ENCODE results near the gene CXorf38.
"Not testable (repeated sequence)": the region's sequence is repeated elsewhere in the genome, so short reads cannot be mapped to it uniquely, and the experiment has no call there.

Gene CXorf38

DNA sequence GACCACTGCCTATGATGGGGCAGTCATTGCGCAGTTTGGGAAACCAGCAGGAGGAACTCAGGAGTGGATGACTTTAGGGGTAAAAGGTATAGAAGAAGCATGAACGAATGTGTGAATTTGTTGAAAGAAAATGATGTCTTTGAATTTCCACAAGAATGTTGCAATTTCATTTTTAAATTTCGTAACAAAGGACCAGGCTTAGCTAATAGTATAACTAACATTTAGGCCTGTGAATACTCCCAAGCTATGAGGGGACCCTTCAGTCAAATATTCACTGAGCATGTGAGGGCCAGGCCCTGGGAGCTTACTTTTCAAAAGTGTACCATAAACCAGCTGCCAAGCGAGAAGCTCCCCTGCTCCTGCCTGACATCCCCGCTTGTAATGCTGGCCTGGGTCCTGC is 18.9 kb downstream of the CXorf38 start:
- no peak for DNase-seq (ENCODE audit: low read depth in 2 of 2)

DNA sequence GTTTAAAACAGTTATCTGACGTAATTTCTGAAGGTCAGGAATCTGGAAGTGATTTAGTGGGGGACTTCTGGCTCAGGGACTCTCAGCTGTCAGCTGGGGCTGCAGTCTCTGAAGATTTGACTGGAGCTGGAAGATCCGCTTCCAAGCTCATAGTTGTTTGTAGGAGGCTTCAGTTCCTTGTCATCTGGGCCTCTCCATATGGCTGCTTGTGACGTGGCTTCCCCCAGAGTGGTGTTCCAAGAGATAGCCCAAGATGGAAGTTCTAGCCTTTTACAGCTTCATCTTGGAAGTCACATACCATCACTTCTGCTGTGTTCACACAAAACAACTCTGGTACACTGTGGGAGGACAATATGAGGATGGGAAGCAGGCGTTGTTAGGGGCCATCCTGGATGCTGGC is 22.1 kb downstream of the CXorf38 start:
- no peak for DNase-seq (ENCODE audit: low read depth in 2 of 2)

DNA sequence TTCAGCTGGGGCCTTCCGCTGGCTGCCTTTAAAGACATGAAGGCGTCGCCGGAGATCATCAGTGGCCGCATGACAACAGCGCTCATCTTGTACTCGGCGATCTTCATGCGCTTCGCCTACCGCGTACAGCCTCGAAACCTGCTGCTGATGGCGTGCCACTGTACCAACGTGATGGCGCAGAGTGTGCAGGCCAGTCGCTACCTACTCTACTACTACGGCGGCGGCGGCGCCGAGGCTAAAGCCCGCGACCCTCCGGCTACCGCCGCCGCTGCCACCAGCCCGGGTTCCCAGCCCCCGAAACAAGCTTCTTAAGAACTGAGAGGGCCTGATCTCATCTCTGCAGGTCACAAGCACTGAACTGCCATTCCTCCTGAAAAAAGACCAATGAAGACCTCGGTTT is 23.7 kb downstream of the CXorf38 start:
- DNase-seq (ENCODE audit: low read depth in 2 of 2), result no peak

DNA sequence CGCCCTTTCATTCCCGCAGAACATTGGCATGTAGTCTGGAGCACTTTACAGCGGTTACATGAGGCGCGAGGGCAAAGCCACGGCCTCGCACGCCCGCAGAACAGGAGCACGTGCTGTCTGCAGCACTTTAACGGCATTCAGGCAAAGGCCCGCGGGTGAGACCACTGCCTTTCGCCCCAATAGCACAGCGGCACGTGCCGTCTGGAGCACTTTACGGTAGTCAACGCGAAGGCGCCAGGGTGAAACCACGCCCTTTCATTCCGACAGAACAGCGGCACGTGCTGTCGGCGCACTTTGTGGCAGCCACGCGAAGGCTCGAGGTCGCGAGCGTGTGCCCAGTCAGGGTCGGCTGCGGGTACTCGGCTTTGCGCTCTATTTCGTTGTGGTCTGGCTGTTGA is 24.2 kb downstream of the CXorf38 start, which contains the start of gene MPC1L:
TSS of gene MPC1L (plus strand) at position 290 of the 398 bp plus-strand sequence. CDS start 138 bp downstream, outside the sequence.
- DNase-seq (ENCODE audit: low read depth in 2 of 2), result no peak

DNA sequence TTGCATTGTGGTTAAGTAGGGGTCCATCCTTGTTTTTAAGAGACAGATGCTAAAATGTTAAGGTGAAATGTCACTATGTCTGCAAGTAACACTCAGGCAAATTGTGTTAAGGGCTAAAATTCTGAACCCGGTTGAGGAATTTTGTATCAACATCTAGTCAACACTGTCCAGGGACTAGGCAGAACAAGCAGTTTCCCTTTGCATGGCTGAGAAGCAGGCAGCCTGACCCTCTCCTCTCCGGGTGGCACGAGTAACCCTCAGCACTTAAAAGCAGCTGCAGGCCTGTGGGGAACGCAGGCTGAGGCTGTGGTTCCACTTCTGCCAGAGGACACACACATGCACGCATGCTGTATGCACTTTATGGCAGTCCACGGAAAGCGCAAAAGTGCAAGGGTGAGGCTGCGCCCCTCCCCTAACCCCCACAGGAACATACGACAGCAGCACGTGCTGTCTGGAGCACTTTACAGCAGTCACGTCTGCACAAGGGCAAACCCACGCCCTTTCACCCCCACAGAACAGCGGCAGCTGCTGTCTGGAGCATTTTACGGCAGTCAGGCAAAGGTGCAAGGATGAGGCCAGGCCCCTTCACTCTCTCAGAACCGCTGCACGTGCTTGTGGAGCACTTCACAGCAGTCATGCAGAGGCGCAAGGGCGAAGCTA is 24.8 kb downstream of the CXorf38 start:
- no peak for DNase-seq (ENCODE audit: low read depth in 2 of 2)

GRCh38 chrX:40617566-40617965 is 29.8 kb downstream of the CXorf38 start:
- DNase-seq (ENCODE audit: low read depth in 2 of 2), result no peak

GRCh38 chrX:40615976-40616375 is 31.4 kb downstream of the CXorf38 start:
- DNase-seq (ENCODE audit: low read depth in 2 of 2), result no peak

- DNase-seq (ENCODE audit: low read depth in 2 of 2), result no peak
Observed at GRCh38 chrX:40612511-40612910, 34.9 kb downstream of the CXorf38 start.

DNA sequence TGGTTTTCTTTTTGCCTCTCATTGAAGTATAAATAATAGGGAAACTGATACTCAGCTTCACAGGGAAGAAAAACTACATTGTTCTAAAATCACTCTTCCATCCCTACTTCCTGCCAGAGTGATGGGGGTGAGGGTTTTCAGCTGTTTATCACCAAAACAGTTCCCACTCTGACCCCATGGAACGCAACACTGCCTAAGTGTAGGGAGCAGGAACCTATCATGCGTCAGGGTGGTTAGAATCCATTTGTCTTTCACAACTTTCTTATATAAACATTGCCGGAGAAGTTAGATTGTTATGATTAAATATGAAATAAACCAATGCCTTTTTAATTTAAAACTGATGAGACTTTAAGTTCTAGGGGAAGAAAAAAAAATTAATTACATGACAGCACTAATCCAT is 40.0 kb downstream of the CXorf38 start:
- no peak for DNase-seq (ENCODE audit: low read depth in 2 of 2)

DNA sequence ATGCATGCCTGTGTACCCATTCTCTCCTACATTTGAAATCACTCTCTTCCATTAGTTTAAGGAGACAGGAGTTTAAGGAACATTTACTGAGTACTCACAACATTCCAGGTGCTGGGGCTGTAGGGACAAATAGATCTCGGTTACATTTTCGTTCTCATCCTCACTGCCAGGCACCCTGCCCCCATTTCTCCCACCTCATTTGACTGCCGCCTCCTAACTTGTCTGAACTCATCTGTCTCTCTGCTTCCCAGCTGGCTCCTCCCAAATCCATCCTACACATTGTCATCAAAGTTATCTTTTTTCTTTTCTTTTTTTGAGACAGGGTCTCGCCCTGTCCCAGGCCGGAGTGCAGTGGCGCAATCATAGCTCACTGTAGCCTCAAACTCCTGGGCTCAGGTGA is 43.9 kb downstream of the CXorf38 start:
- no peak for DNase-seq (ENCODE audit: low read depth in 2 of 2)

- not testable (repeated sequence) for DNase-seq (ENCODE audit: low read depth in 2 of 2)
Observed at GRCh38 chrX:40589616-40590321, 57.6 kb downstream of the CXorf38 start.

GRCh38 chrX:40587623-40588022 is 59.7 kb downstream of the CXorf38 start:
- not testable (repeated sequence) for DNase-seq (ENCODE audit: low read depth in 2 of 2)

DNA sequence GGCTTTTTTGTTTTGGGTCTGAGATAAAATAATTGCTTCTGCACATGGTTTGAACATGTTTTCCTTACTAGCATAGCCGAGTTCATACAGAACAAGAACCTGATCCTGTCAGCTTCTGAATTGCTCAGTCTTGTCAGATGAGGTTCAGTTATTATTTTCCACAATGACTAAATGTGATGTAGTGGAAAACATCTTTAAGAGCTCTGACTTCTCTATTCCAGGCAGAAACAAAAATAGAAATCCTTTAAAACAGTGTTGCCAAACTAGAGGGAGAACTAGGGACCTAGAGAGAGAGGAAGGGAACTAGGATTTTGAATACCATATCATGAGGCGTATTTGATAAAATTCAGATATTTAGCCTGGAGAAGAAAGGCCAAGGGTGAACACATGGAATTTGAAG is 64.5 kb downstream of the CXorf38 start:
- DNase-seq (ENCODE audit: low read depth in 2 of 2), result no peak

DNA sequence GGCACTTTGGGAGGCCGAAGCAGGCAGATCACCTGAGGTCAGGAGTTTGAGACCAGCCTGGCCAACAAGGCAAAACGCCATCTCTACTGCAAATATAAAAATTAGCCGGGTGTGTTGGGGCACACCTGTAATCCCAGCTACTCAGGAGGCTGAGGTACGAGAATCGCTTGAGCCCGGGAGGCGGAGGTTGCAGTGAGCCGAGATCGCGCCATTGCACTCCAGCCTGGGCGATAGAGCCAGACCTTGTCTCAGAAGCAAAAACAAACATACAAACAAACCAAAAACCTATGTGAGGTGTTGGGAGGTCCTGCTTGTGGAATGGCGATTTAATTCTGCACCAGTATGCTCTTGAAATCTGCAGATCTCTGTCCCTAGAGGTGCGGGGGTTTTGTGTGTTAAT is 65.2 kb downstream of the CXorf38 start:
- not testable (repeated sequence) for DNase-seq (ENCODE audit: low read depth in 2 of 2)

GRCh38 chrX:40581336-40581920 is 65.9 kb downstream of the CXorf38 start:
- DNase-seq (ENCODE audit: low read depth in 2 of 2), result no peak

DNA sequence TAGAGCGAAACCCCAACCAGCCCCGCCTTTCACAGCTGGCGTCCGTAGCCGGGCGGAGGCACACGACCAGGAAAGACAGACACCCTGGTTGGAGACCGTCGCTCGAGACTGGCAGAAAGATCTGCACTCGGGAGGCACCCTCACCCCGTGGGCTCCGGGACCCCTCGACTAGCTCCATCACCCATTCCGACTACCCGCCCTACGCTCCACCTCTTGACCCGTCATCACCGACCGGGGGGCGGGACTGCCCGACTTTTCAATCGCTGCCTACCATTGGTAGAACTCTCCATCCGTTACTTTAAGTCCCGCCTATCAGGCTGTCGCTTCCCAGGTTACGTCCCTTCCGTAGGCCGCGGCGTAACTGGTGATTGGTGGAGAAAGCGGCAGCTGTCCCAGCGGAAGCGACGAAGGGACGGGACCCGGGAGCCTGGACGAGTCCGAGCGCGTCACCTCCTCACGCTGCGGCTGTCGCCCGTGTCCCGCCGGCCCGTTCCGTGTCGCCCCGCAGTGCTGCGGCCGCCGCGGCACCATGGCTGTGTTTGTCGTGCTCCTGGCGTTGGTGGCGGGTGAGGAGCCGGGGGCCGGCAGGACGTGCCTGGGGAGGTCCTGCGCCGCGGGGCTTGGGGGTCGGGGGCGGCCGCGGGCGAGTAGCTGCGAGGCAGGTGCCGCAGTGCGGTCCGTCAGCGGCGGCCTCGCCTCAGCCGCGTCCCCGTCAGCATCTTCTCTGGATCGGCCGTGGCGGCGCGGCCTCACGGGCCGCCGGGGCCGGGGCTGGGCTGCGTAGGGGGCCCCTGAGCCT is 66.6 kb downstream of the CXorf38 start, which contains the start of gene ATP6AP2:
TSS of gene ATP6AP2 (plus strand) at position 434 of the 799 bp plus-strand sequence. CDS start at position 530, 96 bp downstream.
- DNase-seq (ENCODE audit: low read depth in 2 of 2), result peak; percentile 85 to 87

GRCh38 chrX:40579900-40580536 is 67.3 kb downstream of the CXorf38 start:
- no peak for DNase-seq (ENCODE audit: low read depth in 2 of 2)

DNA sequence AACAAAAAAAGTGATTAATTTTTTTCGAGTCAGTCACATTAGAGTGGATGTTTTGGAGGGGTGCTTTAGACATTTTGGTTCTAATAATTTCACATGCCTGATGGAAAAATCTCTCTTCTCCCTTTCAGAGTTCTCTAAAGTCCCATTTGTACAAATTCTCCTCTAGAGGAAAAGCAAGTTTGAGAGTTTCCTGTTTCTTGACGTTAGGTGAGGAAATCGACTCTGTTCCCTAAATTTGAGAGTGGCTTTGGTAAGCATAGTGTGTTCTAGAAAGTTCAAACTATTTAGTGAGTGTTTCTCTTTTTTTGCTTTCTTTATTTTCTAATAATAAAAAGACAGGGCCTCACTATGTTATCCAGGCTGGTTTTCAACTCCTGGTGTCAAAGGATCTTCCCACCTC is 68.2 kb downstream of the CXorf38 start:
- DNase-seq (ENCODE audit: low read depth in 2 of 2), result no peak

DNA sequence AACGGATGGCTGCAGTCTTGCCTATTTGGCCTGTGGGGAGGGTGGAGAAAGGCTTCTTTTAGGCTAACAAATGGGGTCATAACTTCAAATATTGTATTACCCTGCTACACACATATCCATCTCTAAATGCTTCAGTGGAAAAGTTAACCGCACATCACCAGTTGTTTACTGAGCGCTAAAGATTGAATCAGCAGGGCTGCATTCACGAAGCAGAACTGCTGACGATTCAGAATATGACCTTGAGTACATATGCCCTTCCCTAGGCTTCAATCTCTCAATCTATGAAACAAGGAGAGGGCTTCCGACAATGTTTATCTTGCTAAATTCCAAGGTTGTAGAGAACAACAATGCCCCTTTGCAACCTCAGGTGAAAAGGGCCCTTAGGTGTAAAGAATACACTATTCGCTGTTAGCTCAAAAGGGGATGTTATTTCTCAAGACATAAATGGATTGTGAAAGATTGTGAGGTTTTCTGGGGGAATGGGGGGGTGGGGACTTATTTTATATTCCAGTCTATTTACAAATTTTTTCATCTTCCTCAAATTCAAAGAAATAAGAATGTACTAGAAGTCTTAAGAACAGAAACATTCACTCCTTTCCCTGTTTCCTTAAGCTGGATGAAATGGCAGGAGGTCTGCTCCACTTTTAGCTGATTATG is 69.2 kb downstream of the CXorf38 start:
- DNase-seq (ENCODE audit: low read depth in 2 of 2), result no peak
